NCI-H1417 (cell line): ENCODE results near the gene HYAL2.

Experiments
- DNase-seq, 3 experiments: peaks; one replicate each; lab custom pipeline; 2025; lab: John Stamatoyannopoulos, UW

The HYAL2 gene, protein sequence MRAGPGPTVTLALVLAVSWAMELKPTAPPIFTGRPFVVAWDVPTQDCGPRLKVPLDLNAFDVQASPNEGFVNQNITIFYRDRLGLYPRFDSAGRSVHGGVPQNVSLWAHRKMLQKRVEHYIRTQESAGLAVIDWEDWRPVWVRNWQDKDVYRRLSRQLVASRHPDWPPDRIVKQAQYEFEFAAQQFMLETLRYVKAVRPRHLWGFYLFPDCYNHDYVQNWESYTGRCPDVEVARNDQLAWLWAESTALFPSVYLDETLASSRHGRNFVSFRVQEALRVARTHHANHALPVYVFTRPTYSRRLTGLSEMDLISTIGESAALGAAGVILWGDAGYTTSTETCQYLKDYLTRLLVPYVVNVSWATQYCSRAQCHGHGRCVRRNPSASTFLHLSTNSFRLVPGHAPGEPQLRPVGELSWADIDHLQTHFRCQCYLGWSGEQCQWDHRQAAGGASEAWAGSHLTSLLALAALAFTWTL

DNA sequence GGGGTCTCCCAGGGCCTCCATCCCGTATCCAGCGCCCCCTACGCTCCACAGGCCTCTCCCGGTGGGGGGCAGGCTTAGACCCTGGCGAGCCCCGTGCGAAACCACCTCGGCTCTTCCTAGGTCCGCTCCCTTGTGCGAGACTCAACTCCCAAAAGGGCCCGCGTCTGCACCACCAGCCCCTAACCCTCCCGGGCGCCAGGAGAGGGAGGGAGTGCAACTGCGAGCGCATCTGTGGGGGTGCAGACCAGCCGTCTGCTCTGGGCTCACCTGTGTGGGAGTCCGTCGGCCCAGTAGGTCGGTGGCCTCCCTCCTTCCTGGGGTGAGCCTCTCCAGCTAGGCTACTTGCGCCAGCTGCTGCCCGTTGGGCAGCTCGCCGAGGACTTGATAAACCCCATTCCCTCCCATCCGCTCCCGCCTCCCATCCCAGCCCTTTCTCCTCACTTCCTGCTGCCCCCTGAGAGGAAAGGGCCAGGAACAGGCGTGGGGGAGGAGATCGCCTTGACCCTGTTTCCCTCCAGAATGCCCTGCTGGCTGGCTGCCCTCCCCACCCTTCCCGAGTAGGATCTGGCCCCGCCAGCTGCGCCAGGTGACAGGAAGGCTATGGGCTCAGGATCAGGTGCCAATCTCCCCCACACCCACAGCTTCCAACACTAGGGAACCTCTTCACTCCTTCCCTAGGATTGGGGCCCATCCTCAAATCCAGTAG lies at the start of gene HYAL2:
Gene HYAL2, minus strand, starts transcription at position 360 of the 706 bp plus-strand sequence. CDS start 2,256 bp downstream, outside the sequence.
- peak in 2 of 3 experiments; percentile 46 to 61 for DNase-seq

DNA sequence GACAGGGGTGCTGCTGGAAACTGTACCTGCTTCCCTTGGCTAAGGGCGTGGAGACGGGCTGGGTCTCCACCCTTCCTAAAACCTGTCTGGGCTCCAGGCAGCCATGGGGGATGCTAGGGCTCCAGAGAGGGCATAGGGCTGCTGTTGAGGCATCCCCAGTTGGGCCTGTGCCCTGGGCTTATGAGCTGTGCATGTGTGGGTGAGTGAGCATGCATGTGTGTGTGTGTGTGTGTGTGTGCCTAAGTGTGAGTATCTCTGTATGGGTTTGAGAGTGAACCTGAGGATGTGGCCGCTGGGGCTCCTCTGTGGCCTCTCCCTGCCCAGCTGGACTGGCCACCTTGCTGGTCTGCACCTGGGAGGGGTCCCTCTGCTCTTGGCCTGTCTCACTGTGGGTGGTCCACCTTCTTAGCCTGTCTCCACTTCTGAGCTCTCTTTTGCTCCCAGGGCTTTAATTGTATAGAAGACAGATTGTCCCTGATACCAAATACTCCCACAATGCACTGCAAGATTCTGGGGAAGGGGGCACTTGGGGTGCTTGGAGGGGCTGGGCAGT lies 48.7 kb upstream of the HYAL2 start:
- no peak for DNase-seq

DNA sequence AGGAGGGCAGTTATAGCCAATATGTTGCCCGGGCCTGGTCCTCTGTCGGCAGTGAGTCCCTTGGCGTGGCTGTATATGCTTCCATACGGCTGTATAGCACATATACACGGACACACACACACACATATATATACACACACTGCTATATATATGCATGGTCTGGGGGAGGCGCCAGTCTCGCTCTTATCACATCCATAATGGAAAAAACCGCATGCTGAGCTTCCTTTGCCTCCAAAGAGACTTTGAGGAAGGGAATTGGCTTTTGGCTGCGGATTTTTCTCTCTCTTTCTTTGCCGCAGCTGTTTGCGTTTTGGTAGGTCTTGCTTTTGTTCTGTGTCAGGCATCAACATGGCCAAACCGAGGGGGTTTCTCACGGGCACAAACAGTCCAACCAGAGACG lies 48.0 kb upstream of the HYAL2 start:
- DNase-seq = peak in 1 of 3 experiments; percentile 6

DNA sequence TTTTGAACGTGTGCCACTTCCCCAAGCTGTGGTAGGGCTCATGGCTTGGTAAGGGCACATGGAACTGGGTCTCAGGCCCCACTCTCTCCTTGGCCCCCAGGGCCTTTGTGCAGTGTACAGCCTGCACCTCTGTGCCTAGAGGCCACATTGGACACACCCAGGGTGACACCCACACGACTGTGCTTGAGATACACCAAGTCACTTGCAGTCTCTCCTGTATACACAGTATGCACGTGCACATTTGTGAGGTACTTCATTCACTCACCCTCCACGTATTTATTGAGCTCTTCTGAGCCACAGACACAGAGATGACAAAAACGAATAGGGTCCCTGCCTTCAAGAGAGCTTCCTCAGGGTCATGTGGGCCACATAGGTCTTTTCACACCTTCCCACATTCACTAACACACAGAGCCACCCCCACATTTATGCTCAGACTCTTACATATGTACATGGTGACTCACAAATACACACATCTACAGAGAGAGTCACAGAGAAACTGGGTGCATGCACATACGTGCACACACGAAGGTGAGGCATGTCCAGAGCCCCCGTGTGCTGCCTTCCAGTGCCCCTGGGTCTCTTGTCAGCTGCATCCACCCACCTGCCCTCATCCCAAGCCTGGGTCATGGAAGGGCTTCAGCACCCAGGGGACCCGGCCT lies 46.6 kb upstream of the HYAL2 start:
- no peak for DNase-seq

DNA sequence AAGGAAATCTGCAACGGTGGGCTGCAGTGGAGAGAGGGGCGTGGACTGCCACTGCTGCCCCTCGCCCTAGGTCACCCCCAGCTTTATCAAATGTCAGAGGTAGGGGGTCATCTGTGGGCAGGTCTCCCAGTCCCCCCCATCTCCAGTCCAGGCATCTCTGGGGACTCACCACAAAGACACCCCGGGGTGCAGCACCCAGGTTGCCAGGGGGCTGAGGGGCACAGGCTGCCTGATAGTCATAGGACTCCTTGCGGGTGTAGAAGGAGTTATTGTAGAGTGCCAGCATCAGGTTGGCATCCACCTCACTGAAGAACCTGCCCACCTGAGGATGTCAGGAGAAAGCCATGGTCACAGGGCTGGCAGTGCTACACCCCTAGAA lies 43.3 kb upstream of the HYAL2 start:
- no peak for DNase-seq

DNA sequence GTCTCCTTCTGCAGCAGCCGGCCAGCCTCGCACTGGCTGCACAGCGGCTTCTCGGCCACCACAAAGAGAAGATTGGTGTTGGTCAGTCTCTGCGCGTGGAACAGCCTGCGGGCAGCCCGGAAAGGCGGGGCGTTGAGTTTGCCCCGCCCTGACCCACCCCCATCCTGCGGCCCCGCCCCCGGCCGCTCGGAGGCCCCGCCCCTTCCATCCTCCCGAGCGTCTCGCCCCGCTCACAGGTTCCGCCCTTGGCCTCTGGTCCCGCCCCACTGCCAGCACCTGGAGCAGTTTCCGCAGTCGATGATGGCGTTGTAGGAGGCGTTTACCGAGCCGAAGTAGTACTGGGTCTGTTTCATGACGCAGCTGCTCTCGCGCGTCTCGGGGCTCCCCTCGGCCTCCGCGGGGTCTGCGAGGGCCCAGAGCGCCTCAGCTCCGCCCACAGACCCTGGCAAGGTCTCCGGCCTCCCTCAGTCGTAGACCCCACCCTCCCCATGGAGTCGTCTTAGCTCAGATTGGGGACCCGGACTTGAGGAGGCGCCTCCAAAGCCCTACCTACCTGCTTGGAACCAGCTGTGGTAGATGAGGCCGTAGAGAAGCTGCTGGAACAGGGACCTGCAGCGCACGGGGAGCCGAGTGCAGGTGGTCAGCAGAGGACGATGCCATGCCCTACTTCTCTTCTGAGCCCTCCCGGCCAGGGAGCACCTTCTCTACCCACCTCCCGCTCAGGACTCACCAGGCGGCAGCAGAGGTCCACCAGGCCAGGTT lies 42.7 kb upstream of the HYAL2 start:
- peak in 2 of 3 experiments; percentile 39 to 81 for DNase-seq

DNA sequence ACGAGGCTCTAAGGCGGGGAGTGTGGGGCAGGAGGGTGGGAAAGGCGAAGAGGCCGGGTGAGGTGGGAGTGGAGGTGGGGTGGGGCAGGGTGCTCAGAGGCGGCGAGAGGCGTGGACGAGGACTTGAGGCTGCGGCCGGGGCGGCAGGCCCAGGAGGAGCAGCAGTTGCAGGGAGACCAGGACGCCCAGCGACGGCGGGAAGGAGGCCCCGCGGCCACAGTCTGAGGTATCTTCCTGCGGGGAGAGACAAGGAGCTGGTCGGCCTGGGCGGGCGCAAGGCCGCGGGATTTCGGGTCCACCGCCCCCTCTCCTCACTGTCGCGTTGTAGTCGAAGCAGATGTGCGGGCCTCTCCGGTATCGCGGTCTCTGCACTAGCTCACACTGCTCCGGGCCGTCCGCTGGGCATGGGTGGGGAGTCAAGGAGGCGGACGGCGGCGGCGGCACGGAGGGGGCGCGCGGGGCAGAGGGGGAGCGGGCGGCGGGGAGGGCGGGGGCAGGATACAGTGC lies 42.1 kb upstream of the HYAL2 start:
- no peak for DNase-seq

DNA sequence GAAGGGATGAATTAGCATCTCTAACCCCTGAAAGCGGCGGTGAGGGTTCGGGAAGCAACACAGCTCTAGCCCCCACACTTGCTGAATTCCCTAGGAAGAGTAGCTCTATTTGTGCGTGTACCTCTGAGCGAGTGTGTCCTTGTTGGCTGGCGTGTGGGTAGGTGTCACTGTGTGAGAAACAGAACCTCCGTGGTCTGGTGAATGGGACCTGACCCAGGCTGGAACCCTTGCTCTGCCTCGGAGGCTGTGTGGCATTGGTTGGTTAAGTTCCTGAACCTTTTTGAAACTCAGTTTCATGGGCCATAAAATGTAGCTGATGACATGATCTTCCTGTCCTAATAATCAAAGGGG lies 37.2 kb upstream of the HYAL2 start:
- DNase-seq = no peak

DNA sequence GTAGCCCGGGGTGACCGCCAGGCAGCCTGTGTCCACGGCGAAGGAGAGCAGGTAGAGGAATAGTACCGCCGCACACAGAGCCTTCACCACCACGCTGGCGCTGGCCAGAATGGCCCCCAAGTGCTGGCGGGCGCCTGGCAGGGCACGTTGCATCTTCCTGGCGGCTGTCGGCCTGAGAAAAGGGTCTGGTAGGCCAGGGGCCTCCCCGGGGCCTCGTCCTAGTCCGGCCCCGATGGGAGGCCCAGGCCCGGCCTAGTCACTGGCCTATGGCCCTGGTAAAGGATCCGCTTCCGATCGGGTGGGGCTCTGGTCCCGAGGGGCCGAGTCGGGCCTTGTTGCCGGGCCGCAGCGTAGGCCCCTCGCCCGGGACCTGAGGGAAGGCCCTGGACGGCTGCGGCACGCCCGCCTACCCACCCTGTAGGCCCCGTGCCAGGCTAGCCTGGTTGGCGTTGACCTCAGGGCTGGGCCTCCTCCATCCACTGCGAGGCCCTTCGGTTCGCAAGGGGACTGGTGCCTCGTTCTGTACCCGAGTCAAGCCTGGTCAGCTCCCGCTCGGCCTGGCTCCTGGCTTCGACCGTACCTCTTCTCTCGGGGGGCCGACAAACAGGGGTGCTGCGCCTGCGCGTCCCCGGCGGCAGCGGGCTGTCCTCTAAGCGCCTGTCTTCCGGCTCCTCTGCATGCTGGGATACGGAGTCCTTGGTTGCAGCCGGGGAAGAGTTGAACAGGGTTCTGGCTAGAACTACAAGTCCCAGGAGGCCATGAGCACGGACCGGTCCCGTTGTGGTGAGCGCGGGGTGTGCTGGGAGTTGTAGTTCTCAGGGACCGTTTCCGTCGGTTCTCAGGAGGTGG lies 36.6 kb upstream of the HYAL2 start, which contains the start of gene TMEM115:
Gene TMEM115, minus strand, starts transcription at position 611 of the 849 bp plus-strand sequence. Its CDS starts 458 bp downstream, at position 153.
- DNase-seq = peak; percentile 89 to 96 (median 89)

DNA sequence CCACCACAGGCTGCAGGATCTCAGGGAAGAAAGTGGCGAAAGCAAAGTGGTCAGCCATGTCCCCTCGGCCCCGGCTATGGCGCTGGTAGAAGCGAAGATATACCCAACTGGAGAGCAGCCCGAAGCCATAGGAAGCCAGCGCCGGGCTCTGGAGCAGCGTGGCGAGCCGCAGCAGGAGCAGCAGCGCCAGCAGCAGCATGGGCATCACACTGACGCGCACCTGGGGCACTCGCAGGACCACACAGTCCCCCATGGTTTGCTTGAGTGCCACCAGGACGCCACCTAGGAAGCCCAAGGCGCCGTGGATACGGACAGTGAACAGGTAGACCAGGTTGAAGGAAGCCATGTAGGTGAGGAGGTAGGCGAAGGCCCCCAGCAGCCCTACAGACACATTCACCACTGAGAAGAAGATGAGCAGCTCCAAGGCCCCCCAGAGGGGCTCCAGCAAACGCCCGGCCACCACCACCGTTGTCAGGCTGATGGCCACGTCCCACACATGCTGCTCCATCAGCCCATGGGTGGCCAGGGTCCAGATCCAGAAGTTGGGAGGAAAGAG lies 35.9 kb upstream of the HYAL2 start:
- DNase-seq = no peak

DNA sequence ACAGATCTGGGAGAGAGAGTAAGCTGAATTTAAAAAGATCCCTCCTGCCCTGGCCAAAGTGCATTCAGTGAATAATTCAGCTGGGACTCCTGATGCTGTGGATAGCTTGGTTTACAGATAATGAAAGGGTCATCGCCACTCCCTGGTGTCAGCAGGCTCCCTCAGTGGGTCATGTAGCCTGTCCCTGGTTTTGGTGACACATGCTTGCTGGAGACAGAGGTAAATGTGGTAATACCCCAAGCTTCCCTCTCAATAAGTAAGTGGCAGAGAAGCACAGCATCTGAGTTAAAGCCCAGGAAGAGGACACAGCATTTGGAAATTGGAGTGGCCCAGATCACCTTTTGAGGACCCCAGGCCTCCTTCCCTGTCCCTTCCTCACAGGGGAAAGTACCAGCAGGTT lies 34.9 kb upstream of the HYAL2 start:
- DNase-seq = no peak

DNA sequence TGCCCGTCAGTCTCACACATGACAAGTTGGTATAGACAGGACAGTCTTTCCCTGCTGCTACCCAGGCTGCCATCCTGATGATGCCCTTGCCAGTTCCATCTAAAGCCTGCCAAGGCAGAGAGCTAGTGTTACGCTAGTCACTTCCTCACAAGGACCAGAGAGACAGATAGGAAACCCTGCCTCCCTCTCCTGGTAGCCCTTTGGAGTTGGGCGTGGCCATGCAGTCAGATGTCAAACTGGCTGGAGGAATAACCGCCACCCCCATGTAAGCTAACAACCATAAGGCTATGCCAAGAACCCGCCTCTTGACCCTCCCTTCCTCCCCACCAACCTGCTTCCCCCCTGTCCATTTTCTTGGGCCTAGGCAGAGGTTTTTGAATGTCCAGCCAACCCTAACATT lies 34.0 kb upstream of the HYAL2 start:
- DNase-seq = no peak

DNA sequence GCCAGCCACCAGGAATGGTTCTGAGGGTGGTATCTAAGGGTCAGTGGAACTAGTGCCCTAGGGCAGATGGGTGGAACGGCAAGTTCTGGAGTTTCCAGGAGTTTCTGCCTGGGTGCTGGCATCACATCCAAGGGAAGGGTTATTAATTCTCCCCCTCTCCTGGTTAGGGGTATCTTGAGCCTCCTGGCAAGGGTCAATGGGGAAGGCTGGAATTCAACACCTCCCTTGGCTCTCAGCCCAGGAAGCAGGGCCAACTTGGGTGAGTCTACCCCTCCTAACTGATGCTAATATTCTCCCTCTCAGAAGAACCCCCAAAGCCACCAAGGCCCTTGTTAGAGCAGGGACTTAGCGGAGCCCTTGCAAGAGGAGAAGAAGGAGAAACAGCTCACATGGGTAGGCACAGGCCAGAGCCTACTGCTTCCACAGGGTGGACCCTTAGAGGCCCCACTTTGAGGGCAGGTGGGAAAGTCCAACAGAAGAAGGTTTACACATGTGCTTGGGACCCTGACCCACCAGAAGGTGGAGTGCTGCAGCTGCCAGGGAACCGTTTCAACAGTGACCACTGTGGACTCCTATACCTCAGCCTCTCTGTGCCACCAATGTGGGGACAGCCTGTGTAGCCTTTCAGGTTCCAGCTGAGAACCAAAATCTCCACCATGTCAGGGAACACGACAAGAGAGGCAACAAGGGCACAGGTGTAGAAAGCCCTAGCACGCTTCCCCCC lies 33.4 kb upstream of the HYAL2 start:
- DNase-seq = peak in 1 of 3 experiments; percentile 14

DNA sequence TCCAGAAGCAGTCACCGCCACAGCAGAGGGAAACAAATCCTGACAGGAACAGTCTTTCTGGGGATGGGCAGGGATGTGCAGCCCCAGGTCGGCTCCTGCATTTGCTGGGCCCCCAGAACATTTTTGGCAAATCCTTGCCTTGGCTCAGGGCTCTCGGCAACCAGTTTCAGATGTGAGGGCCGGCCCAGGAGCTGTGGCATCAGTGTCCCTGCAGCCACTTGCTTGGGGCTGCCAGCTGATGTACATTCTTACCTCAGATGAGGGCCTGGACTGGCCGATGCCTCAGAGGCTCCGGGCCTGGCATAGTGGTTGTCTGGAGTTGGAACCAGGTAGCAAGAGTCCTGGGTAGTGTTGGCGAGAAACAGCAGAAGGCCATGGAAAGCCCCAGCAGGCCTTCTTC lies 32.3 kb upstream of the HYAL2 start:
- no peak for DNase-seq

DNA sequence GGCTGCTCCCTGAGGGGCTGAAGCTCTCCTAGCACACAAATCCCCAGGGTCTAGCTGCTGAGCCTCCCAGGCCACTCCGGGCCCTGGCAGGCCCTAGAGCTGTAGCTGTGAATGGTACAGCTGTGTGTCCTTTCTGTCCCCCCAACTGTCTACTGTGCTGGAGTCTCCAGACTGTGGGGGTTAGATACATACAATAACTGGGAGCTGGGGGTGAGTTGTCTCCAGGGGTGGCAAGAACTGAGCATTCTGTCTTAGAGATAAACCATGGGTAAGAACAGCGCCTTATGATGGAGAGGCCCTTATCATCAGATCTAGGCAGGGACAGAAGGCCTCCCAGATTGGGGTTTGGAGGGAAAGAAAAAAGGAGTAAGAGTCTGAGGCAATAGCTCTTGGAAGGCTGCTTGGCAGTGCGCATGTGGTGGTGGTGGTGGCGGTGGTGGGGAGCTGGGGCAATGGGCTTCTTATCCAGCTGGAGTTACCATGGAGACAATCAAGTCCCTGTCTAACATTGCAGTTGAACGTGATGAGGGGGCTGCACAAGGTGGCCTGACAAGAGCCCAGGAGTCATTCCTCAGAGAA lies 31.7 kb upstream of the HYAL2 start:
- no peak for DNase-seq

DNA sequence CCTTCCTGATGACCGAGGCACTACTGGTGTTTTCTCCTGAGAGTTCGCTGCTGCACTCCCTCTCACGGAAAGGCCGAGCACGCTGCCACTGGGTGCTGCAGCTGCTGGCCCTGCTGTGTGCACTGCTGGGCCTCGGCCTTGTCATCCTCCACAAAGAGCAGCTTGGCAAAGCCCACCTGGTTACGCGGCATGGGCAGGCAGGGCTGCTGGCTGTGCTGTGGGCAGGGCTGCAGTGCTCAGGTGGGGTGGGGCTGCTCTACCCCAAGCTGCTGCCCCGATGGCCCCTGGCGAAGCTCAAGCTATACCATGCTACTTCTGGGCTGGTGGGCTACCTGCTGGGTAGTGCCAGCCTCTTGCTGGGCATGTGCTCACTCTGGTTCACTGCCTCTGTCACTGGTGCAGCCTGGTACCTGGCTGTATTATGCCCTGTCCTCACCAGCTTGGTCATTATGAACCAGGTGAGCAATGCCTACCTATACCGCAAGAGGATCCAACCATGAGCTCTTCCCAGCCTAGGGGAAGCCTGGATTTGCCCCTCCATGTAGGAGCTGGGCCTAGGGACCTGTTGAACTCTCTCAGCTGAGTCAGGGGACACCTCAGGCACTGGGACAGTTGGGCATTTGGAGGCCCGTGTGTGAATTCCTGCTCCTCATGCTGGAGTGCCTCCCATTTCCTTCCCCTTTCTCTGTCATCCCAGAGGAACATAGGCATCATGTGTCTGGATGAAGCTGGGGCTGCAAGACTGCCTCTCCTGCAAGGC lies 30.9 kb upstream of the HYAL2 start:
- no peak for DNase-seq

DNA sequence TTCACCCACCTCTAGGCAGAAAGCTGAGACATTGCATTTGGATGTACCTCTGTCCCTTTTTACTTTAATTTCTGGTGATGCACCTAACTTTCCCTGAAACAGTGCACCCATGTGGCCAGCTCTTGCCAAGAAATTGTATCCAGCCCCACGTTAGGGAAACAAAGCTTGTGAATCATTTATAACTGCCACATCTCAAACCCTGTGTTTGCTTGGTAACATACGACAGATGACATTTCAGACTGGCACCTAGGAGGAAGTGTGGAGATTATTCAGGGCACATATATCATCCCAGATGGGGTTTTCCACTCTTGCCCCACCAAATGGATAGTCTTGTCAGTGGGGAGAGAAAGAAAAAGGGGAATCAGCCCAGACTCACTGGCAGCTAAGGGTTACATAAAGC lies 30.2 kb upstream of the HYAL2 start:
- peak in 1 of 3 experiments; percentile 3 for DNase-seq

DNA sequence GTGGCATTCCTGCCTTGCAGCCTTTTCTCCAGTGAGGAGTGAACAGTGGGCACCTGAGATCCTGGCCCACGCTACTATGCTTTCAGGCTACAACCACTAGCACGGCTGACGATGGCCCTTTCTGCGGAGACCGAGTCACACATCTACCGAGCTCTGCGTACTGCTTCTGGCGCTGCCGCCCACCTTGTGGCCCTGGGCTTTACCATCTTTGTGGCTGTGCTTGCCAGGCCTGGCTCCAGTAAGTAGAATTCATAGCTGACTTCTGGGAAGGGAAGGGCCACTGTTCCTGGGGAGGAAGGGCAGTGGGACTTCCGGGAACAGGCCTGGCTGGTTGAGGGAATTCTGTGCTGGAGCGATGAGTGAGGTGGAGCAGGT lies 28.8 kb upstream of the HYAL2 start:
- DNase-seq = no peak
